ENCODE data around the gene PABPC1L2A. TPM values are rescaled to one million over a fixed set of nuclear protein-coding genes. Genes with fewer than 3 reads are reported as not detected.
"Not testable (repeated sequence)": the region's sequence is repeated elsewhere in the genome, so short reads cannot be mapped to it uniquely, and the experiment has no call there.

The PABPC1L2A gene
- total RNA-seq, 1 experiment from 2014 or later, result not detected

- H3K9me3 ChIP-seq (ENCODE audit: control insufficient read depth in 1 of 2, insufficient read depth in 1 of 2, low read depth in 1 of 2, low read length in 2 of 2); H3K27me3 ChIP-seq (ENCODE audit: insufficient read depth, low read length); H3K36me3 ChIP-seq (ENCODE audit: control insufficient read depth in 1 of 2, insufficient read depth in 2 of 2, low read length in 2 of 2); H3K27ac ChIP-seq (ENCODE audit: low read depth, low read length); H3K4me2 ChIP-seq (ENCODE audit: low read length); H3K9ac ChIP-seq (ENCODE audit: low read length); H2AFZ ChIP-seq (ENCODE audit: low read depth, low read length, poor library complexity, severe bottlenecking); intact Hi-C loops (cut with micrococcal nuclease); H3K9me2 ChIP-seq (ENCODE audit: insufficient read depth); RAD21 ChIA-PET (ENCODE audit: low non-redundant PET in 1 of 2, low total read pairs in 2 of 2, uncharacterized antibody in 2 of 2, unreplicated experiment in 2 of 2); DNase-seq (ENCODE audit: low read depth, low spot score); H4K20me1 ChIP-seq (ENCODE audit: insufficient read depth); BruUV-seq (replicated peaks); H3K4me3 ChIP-seq (replicated peaks in 1 of 2; ENCODE audit: low read depth in 1 of 2, low read length in 2 of 2); CTCF ChIA-PET; H3K4me1 ChIP-seq (ENCODE audit: control insufficient read depth in 1 of 2, insufficient read depth in 2 of 2, low read length in 2 of 2); POLR2A ChIA-PET; H3K79me2 ChIP-seq (ENCODE audit: insufficient read depth, low read length); ATAC-seq: not testable (repeated sequence)
Observed at GRCh38 chrX:73067761-73068466, 11.4 kb downstream of the PABPC1L2A start.

- POLR2A ChIA-PET, result no interaction called here
- TF ChIP-seq CEBPB (IDR thresholded peaks at IDR 0.05; ENCODE audit: low read depth) (no peak), ZNF274 (IDR thresholded peaks at IDR 0.05; ENCODE audit: low read depth, low read length) (no peak), CBX3 (IDR thresholded peaks at IDR 0.05; ENCODE audit: low read depth) (no peak), ATF3 (IDR thresholded peaks at IDR 0.05) (no peak), EGR1 (IDR thresholded peaks at IDR 0.05; ENCODE audit: low read depth) (no peak), EZH2phosphoT487 (IDR thresholded peaks at IDR 0.05; ENCODE audit: borderline replicate concordance) (no peak), ZBTB33 (IDR thresholded peaks at IDR 0.05; ENCODE audit: extremely low read depth, insufficient replicate concordance, low read length) (no peak), CTCF (IDR thresholded peaks at IDR 0.05 in 2 of 3, conservative IDR thresholded peaks at IDR 0.05 in 1 of 3; ENCODE audit: borderline replicate concordance in 1 of 3, insufficient read depth in 1 of 3, low read depth in 2 of 3, low read length in 2 of 3) (no peak), POLR2A (IDR thresholded peaks at IDR 0.05; ENCODE audit: borderline replicate concordance, extremely low read depth, insufficient read depth, insufficient read length) (no peak), ELF1 (IDR thresholded peaks at IDR 0.05; ENCODE audit: borderline replicate concordance, low read depth) (no peak), YY1 (IDR thresholded peaks at IDR 0.05; ENCODE audit: extremely low read depth, insufficient replicate concordance, low read depth, low read length) (no peak), EZH2 (IDR thresholded peaks at IDR 0.05) (no peak), JUND (IDR thresholded peaks at IDR 0.05) (no peak), FOSL1 (IDR thresholded peaks at IDR 0.05; ENCODE audit: low read depth) (no peak), POLR2AphosphoS5 (IDR thresholded peaks at IDR 0.05; ENCODE audit: low read depth, low read length) (no peak), ZFX (IDR thresholded peaks at IDR 0.05) (no peak)
- no peak overlapping the region for H2AFZ ChIP-seq (ENCODE audit: low read depth, low read length, poor library complexity, severe bottlenecking)
- H3K9me3 ChIP-seq (ENCODE audit: control insufficient read depth in 1 of 2, insufficient read depth in 1 of 2, low read depth in 1 of 2, low read length in 2 of 2), result no peaks in the 10 kb centered on the region
- H3K4me1 ChIP-seq (ENCODE audit: control insufficient read depth in 1 of 2, insufficient read depth in 2 of 2, low read length in 2 of 2), result no peaks in the 10 kb centered on the region
- H3K79me2 ChIP-seq (ENCODE audit: insufficient read depth, low read length), result no peaks in the 10 kb centered on the region
- H3K27me3 ChIP-seq (ENCODE audit: insufficient read depth, low read length), result no peaks in the 10 kb centered on the region
- no peaks in the 10 kb centered on the region for H3K9me2 ChIP-seq (ENCODE audit: insufficient read depth)
- ATAC-seq, result no peak
- H3K36me3 ChIP-seq (ENCODE audit: control insufficient read depth in 1 of 2, insufficient read depth in 2 of 2, low read length in 2 of 2), result no peaks in the 10 kb centered on the region
- H3K27ac ChIP-seq (ENCODE audit: low read depth, low read length), result no peak overlapping the region
- no TSS peak for BruUV-seq (replicated peaks)
- no peak overlapping the region for H3K4me2 ChIP-seq (ENCODE audit: low read length)
- intact Hi-C loops (cut with micrococcal nuclease), result no loop called here
- CTCF ChIA-PET, result no interaction called here
- H3K4me3 ChIP-seq (replicated peaks in 1 of 2; ENCODE audit: low read depth in 1 of 2, low read length in 2 of 2), result no peak overlapping the region
- RAD21 ChIA-PET (ENCODE audit: low non-redundant PET in 1 of 2, low total read pairs in 2 of 2, uncharacterized antibody in 2 of 2, unreplicated experiment in 2 of 2), result no interaction called here
- H3K9ac ChIP-seq (ENCODE audit: low read length), result no peak overlapping the region
- no peak for DNase-seq (ENCODE audit: low read depth, low spot score)
- no peaks in the 10 kb centered on the region for H4K20me1 ChIP-seq (ENCODE audit: insufficient read depth)
Observed at GRCh38 chrX:73028876-73029275, 50.4 kb downstream of the PABPC1L2A start.
